ENCODE results near the gene CNRIP1.
"Not testable (repeated sequence)": the region's sequence is repeated elsewhere in the genome, so short reads cannot be mapped to it uniquely, and the experiment has no call there.

CNRIP1 gene

GRCh38 chr2:68340226-68341061 is 20.7 kb upstream of the CNRIP1 start:
- no peak for DNase-seq

GRCh38 chr2:68336192-68336591 is 16.4 kb upstream of the CNRIP1 start:
- no peak for DNase-seq

- no peak for DNase-seq
These were observed 14.2 kb upstream of the CNRIP1 start for GRCh38 chr2:68333931-68334330.

- no peak for DNase-seq
These were observed 13.3 kb upstream of the CNRIP1 start for GRCh38 chr2:68333009-68333408.

DNA sequence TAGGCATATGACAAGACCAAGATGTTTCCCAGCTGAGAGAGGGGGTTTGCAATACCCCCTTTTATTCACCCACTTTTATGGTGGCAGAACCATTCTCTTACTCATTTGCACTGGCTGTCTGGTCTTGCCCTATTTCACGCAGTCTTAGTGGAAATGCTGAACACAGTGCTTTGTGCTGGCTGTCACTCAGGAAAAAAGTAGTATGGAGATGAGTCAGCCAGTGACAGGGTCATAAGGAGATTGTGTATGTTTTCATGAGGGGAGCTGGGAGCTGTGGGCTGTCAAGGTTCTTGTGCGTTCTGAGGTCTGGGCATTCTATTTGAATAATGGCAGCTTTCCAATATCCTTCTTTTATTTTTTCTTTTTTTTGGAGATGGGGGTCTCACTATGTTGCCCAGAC is 10.9 kb upstream of the CNRIP1 start:
- no peak for DNase-seq

DNA sequence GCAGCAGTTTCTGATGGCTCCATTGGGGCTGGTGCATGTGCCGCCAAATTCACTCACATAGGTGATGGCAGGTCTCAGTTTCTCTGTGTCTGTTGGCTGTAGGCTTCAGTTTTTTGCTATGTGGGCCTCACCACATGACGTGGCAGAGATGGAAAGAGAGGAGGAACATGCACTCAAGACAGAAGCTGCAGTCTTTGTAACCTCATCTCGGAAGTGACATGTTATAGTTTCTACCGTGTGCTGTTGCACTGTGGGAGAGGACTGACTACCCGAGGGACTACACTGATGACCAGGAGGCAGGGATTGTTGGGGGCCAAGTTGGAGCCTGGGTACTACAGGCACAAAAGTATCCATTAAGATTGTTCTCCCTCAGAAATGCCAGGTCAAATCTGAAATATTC is 9.2 kb upstream of the CNRIP1 start:
- DNase-seq: no peak

- DNase-seq: no peak
These were observed 5.3 kb upstream of the CNRIP1 start for GRCh38 chr2:68325056-68325455.

- peak; percentile 83 for DNase-seq
These were observed 431 bp upstream of the CNRIP1 start for GRCh38 chr2:68320118-68320641.

DNA sequence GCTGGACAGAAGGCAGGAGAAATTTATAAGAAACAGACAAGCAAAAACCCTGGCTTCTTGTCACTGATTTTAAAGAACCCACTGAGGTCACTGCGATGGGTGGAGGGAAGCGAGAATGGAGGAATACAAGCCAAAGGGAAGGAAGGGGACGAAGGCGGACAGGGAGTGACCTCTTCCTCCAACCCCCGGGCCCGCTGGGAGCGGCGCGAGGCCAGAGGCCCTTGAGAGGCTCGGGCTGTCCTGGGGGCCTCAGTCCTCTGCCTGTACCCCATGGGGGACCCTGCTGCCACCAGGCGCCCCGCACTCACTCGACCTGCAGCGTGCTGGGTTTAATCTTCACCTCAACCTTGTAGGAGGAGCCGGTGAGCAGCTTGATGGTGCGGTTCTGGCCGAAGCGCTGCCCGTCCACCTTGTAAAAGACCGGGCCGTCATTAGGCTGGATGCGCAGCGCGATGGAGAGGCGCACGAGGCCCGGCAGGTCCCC is 793 bp downstream of the CNRIP1 start:
- DNase-seq: no peak

DNA sequence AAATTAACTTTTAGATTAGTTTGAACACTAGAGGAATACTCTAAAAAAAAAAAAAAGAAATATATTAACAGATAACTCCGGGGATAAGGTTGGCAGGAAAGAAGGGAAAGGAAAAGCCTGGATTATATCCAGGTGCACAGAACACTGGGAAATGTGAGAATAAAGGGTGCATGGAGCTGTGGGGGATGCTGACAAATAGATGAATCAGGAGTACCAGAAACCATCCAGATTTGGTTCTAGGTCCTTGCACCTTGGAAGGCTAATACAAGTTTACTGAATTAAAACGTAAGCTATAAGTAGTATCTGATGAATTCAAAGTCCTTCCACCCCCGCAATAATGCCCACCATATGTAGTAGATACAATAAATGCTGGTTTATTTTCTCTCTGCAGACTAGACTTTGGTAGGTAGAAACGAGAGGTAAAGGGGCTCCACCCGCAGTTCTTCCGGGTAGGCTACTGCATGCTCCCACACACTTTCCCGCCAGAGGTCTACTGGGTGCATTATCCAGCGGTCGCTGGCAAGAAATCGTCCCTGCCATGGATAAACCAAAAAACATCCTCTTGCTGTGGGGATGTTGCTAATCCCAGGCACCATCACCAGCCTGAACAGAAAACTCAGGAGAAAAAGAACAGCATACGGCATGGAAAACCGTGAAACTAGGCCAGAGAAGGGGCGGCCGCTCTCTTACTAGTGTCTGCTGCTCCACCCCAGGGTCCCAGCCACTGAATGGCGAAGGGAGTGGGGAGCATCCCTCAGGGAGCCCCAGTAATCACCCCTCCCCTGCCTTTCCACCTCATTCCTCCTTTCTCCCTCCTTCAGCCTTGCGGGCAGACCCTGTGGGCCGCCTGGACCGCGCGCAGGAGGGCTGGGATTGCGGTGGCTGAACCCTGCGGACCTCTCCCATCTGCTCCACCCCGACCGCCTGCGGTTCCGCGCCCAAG is 1.5 kb downstream of the CNRIP1 start:
- peak; percentile 65 for DNase-seq

DNA sequence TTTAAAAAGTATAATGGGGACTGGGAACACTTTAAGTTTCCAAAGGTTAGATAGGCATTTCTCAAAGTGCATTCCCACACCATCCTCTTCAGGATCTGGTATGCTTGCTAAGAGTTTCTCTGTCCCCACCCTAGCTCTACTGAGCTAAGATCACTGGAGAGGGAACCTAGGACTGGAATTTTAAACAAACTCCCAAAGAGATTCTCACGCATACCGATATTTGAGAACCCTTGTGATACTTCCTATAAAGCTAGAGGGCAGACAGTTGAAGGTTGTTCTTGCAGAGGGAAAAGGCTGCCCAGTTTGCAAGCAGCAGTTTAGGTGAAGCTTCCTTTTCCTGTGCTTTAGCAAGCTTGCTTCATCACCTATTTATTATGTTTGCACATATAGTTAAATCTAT is 3.6 kb downstream of the CNRIP1 start:
- no peak for DNase-seq

GRCh38 chr2:68311033-68311432 is 8.7 kb downstream of the CNRIP1 start:
- DNase-seq: no peak

- no peak for DNase-seq
These were observed 10.3 kb downstream of the CNRIP1 start for GRCh38 chr2:68309426-68309825.

GRCh38 chr2:68303902-68304272 is 15.9 kb downstream of the CNRIP1 start:
- DNase-seq: not testable (repeated sequence)

- no peak for DNase-seq
These were observed 16.5 kb downstream of the CNRIP1 start for GRCh38 chr2:68303033-68303901.

- peak; percentile 31 for DNase-seq
These were observed 17.4 kb downstream of the CNRIP1 start for GRCh38 chr2:68302281-68302875.

- DNase-seq: no peak
These were observed 24.2 kb downstream of the CNRIP1 start for GRCh38 chr2:68295516-68295915.

DNA sequence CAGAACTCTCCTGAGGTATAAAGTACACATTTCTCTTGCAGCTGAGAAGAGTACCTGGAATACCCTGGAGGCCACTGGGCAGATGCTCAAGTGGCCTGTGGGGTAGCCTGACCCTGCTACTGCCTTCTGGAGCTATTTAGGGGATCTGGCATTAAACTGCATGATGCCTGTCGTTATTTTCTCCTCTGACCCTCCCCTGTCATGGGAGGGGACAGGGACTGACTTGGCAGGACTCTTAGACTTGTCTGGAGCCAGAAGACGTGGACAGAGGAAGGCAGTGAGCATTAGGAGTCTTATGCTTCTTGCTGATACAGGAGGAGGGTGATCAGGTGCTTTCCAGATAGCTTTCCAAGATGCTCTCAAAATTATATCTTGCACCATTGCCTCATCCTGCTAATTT is 24.8 kb downstream of the CNRIP1 start:
- no peak for DNase-seq

GRCh38 chr2:68294187-68294586 is 25.6 kb downstream of the CNRIP1 start:
- DNase-seq: no peak

GRCh38 chr2:68293755-68294154 is 26.0 kb downstream of the CNRIP1 start:
- DNase-seq: no peak

GRCh38 chr2:68293024-68293423 is 26.7 kb downstream of the CNRIP1 start:
- no peak for DNase-seq

DNA sequence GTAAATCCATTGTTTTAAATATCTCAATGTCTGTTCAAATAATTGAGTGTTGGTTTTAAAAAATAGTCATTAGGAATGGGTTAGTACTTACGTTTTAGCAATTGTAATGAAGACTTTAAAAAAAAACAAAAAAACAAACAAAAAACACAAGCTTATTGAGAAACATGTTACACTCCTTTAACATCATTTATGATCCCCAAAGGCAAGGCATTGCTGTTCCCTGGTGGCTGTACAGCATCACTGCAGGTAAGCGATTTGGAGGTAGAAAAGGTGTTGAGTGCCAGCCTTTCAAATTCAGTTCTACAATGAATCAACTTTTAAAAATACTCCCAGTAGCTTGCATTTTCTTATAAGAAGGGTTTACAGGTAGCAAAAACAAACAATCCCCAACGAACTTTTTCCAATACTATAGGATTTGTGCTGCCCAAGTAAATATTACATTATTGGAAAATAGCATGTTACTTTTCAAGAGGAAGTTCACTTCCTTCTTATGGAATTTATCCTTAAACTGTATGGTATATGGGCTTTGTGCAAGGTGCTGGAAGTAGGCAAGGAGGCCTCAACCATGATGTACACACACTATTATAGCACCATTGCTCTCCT is 27.5 kb downstream of the CNRIP1 start:
- DNase-seq: no peak

All from eye (tissue), 1 donor.